GM19395 (cell line): ENCODE measurements around the gene FAM240A.

Source experiments
- ATAC-seq: cut with Tn5 transposase; IDR thresholded peaks from one replicate; pipeline ENCODE4 v1.9.1; 2021; ENCODE audit warnings: mild to moderate bottlenecking, moderate library complexity; ENCODE audit not compliant: unreplicated experiment

FAM240A gene

GRCh38 chr3:46660003-46660402, 47.7 kb downstream of the FAM240A start:
- no peak for ATAC-seq

- ATAC-seq = no peak
Observed at GRCh38 chr3:46660543-46661523, 48.5 kb downstream of the FAM240A start.

GRCh38 chr3:46661776-46662766, 49.7 kb downstream of the FAM240A start:
- no peak for ATAC-seq

GRCh38 chr3:46662771-46663551, 50.6 kb downstream of the FAM240A start:
- no peak for ATAC-seq

- ATAC-seq = no peak
Observed at GRCh38 chr3:46663591-46664135, 51.3 kb downstream of the FAM240A start.

GRCh38 chr3:46664188-46664970, 52.1 kb downstream of the FAM240A start:
- no peak for ATAC-seq

GRCh38 chr3:46664971-46665762, 52.8 kb downstream of the FAM240A start:
- no peak for ATAC-seq

GRCh38 chr3:46665763-46666452, 53.6 kb downstream of the FAM240A start:
- ATAC-seq = no peak

- no peak for ATAC-seq
Observed at GRCh38 chr3:46666453-46666845, 54.1 kb downstream of the FAM240A start.

- no peak for ATAC-seq
Observed at GRCh38 chr3:46667061-46667621, 54.8 kb downstream of the FAM240A start.

- no peak for ATAC-seq
Observed at GRCh38 chr3:46667657-46668056, 55.3 kb downstream of the FAM240A start.

GRCh38 chr3:46668116-46668515, 55.8 kb downstream of the FAM240A start:
- no peak for ATAC-seq

GRCh38 chr3:46668591-46668990, 56.3 kb downstream of the FAM240A start:
- no peak for ATAC-seq

- ATAC-seq = no peak
Observed at GRCh38 chr3:46669191-46669999, 57.1 kb downstream of the FAM240A start.

- no peak for ATAC-seq
Observed at GRCh38 chr3:46670000-46670890, 57.9 kb downstream of the FAM240A start.

- ATAC-seq = no peak
Observed at GRCh38 chr3:46670891-46671427, 58.6 kb downstream of the FAM240A start.
